GM08714 (cell line): ENCODE data around the gene NCSTN.

ENCODE experiments used
- H3K4me3 ChIP-seq: fragments of 200-500 bp; sonication (Bioruptor generic); 2 replicates; pipeline ENCODE4 v1.5.1; 2014; ENCODE audit warnings: mild to moderate bottlenecking, low read length, inconsistent platforms
- ZNF274 ChIP-seq: IDR thresholded peaks from 2 replicates; pipeline ENCODE4 v1.6.1; 2012; ENCODE audit warnings: mild to moderate bottlenecking, low read depth, low read length

Gene NCSTN

GRCh38 chr1:160400646-160401486 is 57.7 kb downstream of the NCSTN start:
- H3K4me3 ChIP-seq: peak overlapping the region; percentile 65

GRCh38 chr1:160401487-160401805 is 58.3 kb downstream of the NCSTN start:
- H3K4me3 ChIP-seq: peak overlapping the region; percentile 65; the same call in 1 of the 2 replicates
- no peak for TF ChIP-seq ZNF274

More at GRCh38 chr1:160400646-160401486, 57.7 kb downstream of the NCSTN start:
- TF ChIP-seq ZNF274: no peak

- H3K4me3 ChIP-seq: no peak overlapping the region
Observed at GRCh38 chr1:160402001-160402795, 59.0 kb downstream of the NCSTN start.

GRCh38 chr1:160403244-160403643 is 60.1 kb downstream of the NCSTN start:
- no peak for TF ChIP-seq ZNF274
- H3K4me3 ChIP-seq: no peak overlapping the region

More at GRCh38 chr1:160402001-160402795, 59.0 kb downstream of the NCSTN start:
- TF ChIP-seq ZNF274: no peak

- TF ChIP-seq ZNF274: no peak
- no peak overlapping the region for H3K4me3 ChIP-seq
Observed at GRCh38 chr1:160404094-160404493, 60.9 kb downstream of the NCSTN start.

GRCh38 chr1:160405331-160405877 is 62.2 kb downstream of the NCSTN start:
- no peak for TF ChIP-seq ZNF274
- H3K4me3 ChIP-seq: no peak overlapping the region

- TF ChIP-seq ZNF274: no peak
- no peak overlapping the region for H3K4me3 ChIP-seq
Observed at GRCh38 chr1:160406131-160406968, 63.2 kb downstream of the NCSTN start.

GRCh38 chr1:160407839-160408801 is 64.9 kb downstream of the NCSTN start:
- H3K4me3 ChIP-seq: no peak overlapping the region
- TF ChIP-seq ZNF274: no peak
